Activated T-cell treated with anti-CD3 and anti-CD28 coated beads, Interleukin-2, amount 50 U/mL, for 1 hour (primary cell): ENCODE measurements around the gene TRIML2.

ENCODE experiments used
- DNase-seq: peaks from one replicate; pipeline ENCODE4 v3.0.0-alpha.2; 2020

TRIML2 gene

GRCh38 chr4:188109157-188109755 lies at the start of gene TRIML2:
Gene TRIML2 (minus strand): TSS chr4:188109603. CDS start chr4:188105368, 4,235 bp downstream.
- DNase-seq: no peak

GRCh38 chr4:188158336-188158735 lies 48.9 kb upstream of the TRIML2 start:
- no peak for DNase-seq

GRCh38 chr4:188154668-188155405 lies 45.4 kb upstream of the TRIML2 start:
- no peak for DNase-seq

GRCh38 chr4:188147776-188148175 lies 38.4 kb upstream of the TRIML2 start:
- no peak for DNase-seq

- DNase-seq: no peak
Observed at GRCh38 chr4:188147176-188147575, 37.8 kb upstream of the TRIML2 start.

- DNase-seq: no peak
Observed at GRCh38 chr4:188146618-188147017, 37.2 kb upstream of the TRIML2 start.

- no peak for DNase-seq
Observed at GRCh38 chr4:188145601-188146000, 36.2 kb upstream of the TRIML2 start.

- no peak for DNase-seq
Observed at GRCh38 chr4:188143731-188144130, 34.3 kb upstream of the TRIML2 start.

- DNase-seq: no peak
Observed at GRCh38 chr4:188139671-188140070, 30.3 kb upstream of the TRIML2 start.

- no peak for DNase-seq
Observed at GRCh38 chr4:188139141-188139540, 29.7 kb upstream of the TRIML2 start, which contains the start of gene TRIML1. Gene TRIML1 (plus strand): TSS chr4:188139441. CDS start chr4:188139559, 118 bp downstream.

- no peak for DNase-seq
Observed at GRCh38 chr4:188138227-188138626, 28.8 kb upstream of the TRIML2 start.

- no peak for DNase-seq
Observed at GRCh38 chr4:188132232-188132631, 22.8 kb upstream of the TRIML2 start.

GRCh38 chr4:188130355-188130754 lies 21.0 kb upstream of the TRIML2 start:
- DNase-seq: no peak

GRCh38 chr4:188127214-188127874 lies 17.9 kb upstream of the TRIML2 start:
- no peak for DNase-seq

GRCh38 chr4:188121530-188121929 lies 12.1 kb upstream of the TRIML2 start:
- DNase-seq: no peak

- no peak for DNase-seq
Observed at GRCh38 chr4:188117631-188118324, 8.4 kb upstream of the TRIML2 start.

- DNase-seq: no peak
Observed at GRCh38 chr4:188113156-188113555, 3.8 kb upstream of the TRIML2 start.

- no peak for DNase-seq
Observed at GRCh38 chr4:188111955-188112354, 2.6 kb upstream of the TRIML2 start.

- no peak for DNase-seq
Observed at GRCh38 chr4:188110741-188111471, 1.5 kb upstream of the TRIML2 start.

GRCh38 chr4:188110036-188110435 lies 633 bp upstream of the TRIML2 start:
- DNase-seq: no peak

- DNase-seq: no peak
Observed at GRCh38 chr4:188107931-188108843, 1.2 kb downstream of the TRIML2 start.

GRCh38 chr4:188106454-188106853 lies 2.9 kb downstream of the TRIML2 start:
- DNase-seq: no peak
